Measurements from ENCODE around the gene ZNF148.

ZNF148 gene

GRCh38 chr3:125266971-125267370 is 108.2 kb downstream of the ZNF148 start:
- DNase-seq = peak; percentile 68

DNA sequence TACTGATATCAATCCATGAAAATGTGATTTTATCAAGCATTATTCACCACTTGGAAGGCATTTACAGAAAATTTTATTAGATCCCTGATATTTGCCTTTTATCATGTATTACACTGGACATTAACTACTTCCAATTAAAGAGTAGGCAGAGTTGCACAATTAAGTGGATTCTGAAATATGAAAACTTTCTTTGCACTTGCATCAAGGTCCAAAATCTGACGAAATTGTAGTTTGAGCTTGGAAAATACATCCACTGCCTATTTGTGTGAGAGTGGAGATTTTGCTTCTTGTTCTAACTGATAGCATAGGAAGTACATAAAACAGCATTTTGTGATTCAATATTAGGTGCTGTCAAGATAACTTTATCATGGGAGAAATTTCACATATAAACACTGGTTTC is 113.0 kb downstream of the ZNF148 start:
- DNase-seq = no peak

DNA sequence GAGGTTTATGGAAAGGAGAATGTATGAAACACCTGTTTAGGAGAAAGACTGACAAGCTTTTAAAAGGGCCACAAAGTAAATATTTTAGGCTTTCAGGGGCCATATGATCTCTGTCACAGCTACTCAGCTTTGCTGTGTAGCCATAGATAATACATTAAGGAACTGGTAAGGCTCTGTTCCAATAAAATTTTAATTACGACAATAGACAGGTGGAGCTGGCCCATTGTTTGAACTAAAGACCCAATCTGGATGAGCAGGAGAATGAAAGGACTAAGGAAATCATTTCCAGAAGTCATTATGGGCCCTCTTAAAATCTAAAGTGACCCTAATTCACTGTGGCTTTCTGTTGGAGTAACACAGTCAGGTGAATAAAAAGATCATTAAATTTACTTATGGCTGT is 114.1 kb downstream of the ZNF148 start:
- no peak for DNase-seq

GRCh38 chr3:125260158-125260557 is 115.0 kb downstream of the ZNF148 start:
- DNase-seq = no peak

DNA sequence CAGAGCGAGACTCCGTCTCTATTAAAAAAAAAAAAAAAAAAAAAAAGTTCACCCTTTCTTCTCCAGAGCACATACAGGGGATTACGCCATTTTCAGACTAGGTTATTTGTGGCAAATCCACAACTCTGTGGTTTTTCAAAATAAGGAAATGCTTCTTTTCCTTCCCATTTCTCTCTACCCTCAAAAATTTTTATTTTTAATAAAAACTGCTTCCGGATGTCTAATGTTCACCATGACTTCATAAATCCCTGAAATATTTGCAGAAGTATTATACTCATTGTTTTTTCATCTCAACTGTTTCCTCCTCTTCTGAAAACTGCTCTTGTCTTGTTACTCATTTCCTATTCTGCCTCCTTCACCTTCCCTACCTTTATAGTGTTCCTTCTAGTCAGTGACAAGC is 117.6 kb downstream of the ZNF148 start:
- no peak for DNase-seq

- no peak for DNase-seq
These were observed 118.5 kb downstream of the ZNF148 start for GRCh38 chr3:125256675-125257074.

DNA sequence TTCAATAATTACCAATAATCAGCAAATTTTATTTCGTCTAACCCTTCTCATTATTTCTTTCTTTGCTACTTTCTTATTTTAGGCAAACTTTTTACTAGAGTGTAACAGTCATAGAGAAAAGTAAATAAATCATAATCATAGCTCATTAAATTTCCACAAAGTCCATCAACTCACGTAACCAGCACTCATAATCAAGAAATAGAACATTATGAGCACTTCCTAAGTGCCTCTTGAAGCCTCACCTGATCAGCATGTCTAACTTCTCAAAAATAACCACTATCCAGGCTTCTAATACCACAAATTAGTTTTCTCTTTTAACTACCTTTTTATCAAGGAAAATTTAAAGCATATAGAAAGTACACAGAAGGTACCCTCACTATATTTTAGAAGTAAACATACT is 124.2 kb downstream of the ZNF148 start:
- DNase-seq = no peak

- DNase-seq = no peak
These were observed 128.9 kb downstream of the ZNF148 start for GRCh38 chr3:125246237-125246636.

- no peak for DNase-seq
These were observed 129.6 kb downstream of the ZNF148 start for GRCh38 chr3:125245521-125245920.

GRCh38 chr3:125240496-125240895 is 134.6 kb downstream of the ZNF148 start:
- DNase-seq = no peak

GRCh38 chr3:125239266-125239665 is 135.9 kb downstream of the ZNF148 start:
- DNase-seq = no peak

DNA sequence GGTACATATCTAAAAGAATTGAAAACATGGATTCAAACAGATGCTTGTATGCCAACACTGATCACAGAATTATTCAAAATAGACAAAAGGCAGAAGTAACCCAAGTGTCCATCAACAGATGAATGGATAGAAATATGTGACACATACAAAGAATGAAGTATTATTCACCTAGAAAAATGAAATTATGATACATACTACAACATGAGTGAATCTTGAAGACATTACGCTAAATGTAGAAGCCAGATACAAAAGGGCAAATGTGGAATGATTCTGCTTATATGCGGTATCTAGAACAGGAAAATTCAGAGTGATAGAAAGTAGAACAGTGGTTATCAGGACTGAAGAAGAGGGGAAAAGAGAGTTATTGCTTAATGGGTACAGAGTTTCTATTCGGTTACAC is 136.4 kb downstream of the ZNF148 start:
- no peak for DNase-seq

GRCh38 chr3:125236331-125236903 is 138.7 kb downstream of the ZNF148 start:
- DNase-seq = no peak

DNA sequence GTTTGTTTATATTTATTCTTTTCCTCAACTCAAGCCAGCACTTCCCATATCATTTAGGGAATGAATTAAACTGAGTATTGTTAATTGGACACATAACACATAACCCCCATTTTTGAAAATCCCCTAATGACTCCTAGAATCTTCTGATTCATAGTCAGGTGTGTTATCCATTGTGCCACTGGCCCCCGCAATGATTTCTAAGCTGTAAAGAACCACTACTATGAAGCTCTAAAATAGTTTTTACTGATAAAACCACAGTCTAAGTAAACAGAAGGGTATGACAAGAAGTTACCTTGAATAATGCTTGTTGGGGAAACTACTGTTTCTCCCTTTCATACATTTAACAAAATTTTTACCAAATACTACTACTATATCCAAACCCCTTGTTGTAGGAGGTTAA is 140.3 kb downstream of the ZNF148 start:
- DNase-seq = no peak

GRCh38 chr3:125232401-125232800 is 142.7 kb downstream of the ZNF148 start:
- no peak for DNase-seq

- DNase-seq = no peak
These were observed 143.2 kb downstream of the ZNF148 start for GRCh38 chr3:125231895-125232294.

- no peak for DNase-seq
These were observed 145.4 kb downstream of the ZNF148 start for GRCh38 chr3:125229707-125230106.

GRCh38 chr3:125229168-125229567 is 146.0 kb downstream of the ZNF148 start:
- no peak for DNase-seq

- no peak for DNase-seq
These were observed 153.3 kb downstream of the ZNF148 start for GRCh38 chr3:125221831-125222230.

DNA sequence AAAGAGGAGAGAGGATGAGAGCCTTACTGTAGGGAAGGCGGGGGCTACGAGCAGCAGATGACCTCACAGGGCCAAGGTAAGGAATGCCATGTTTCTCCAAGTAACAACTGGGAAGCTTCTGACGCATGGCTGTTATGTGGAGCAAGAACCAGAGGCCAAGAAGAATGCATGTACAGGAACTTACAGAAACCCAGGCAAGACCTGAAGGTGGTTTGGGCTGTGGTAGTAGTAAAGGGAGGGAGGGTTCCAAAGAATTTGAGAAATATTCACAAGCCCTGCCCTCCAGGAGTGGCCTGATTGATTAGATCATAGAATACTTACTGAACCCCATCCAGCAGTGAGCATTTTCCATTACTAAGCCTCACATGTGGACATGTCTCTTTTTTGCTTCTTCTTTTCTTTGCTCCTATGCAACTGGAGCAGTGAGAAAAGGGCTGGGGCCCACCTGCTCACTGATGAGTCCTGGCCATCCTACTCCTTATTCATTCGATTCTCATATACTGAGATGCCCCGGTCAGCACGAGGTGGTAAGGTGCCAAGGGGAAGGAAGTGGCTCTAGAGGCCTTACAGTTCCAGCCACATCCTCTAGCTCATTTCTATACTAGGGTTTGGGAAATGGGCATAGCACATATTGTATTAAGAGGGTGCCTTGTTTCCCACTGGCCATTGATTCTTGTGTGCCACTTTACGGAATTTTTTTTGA is 154.2 kb downstream of the ZNF148 start:
- no peak for DNase-seq

DNA sequence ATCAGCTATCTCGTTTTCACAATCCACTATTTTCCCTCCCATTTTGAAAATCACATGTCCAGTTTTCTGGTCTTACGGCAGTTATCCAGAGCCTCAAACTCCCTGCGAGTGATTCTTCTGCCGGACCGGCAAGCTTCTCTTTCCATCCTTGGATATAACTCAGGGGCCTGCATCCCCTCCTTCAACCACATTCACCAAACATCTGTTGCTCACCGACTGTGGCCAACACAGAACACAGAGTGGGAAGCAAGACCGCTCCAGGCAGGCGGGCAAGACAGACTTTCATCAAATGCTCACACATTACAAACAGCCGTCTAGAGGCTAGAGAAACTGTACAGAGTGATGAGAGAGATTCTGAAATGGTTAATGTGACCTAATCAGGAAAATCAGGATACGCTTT is 154.9 kb downstream of the ZNF148 start:
- no peak for DNase-seq

GRCh38 chr3:125219261-125219701 is 155.8 kb downstream of the ZNF148 start:
- DNase-seq = no peak

DNA sequence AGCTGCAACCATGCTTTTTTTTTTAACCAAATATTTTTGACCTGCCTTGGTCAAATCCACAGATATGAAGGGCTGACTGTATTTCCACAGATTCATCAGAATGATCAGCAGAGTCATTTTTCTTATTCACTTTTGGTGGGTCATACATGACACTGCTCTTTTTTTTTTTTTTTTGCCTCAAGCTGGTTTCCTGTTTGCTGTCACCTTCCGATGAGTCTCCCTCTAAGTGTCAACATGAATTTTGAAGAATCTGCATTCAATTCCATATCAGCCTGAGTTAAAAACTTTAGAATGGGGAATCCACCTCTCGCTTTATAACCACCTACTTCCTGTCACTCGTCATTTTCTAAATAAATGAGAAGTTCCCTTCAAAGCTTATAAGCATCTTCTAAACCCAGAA is 160.4 kb downstream of the ZNF148 start:
- DNase-seq = no peak

DNA sequence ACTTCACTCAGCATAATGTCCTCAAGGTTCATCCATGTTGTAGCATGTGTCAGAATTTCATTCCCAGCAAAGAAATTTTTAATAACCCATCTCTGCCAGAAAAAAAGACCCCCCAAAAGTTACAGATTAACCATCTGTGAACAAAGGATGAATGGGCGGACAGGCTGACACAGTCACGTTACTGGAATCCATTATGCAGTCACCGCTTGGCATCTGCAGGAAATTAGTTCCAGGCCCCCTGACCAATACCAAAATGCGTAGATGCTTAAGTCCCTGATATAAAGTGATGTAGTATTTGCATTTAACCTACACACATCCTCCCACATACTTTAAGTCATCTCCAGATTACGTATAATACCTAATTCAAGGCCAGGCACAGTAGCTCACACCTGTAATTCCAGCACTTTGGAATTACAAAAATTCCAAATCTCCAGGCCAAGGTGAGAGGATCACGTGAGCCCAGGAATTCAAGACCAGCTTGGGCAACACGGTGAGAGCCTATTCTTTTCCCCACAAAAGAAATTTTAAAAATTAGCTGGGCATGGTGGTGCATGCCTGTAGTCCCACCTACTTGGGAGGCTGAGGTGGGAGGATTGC is 161.1 kb downstream of the ZNF148 start:
- no peak for DNase-seq

GRCh38 chr3:125213364-125213755 is 161.8 kb downstream of the ZNF148 start:
- no peak for DNase-seq

Measured in NCI-H1694 (cell line).